H1 (cell line): ENCODE measurements around the gene ROM1. TPM values are rescaled to one million over a fixed set of nuclear protein-coding genes. Genes with fewer than 3 reads are reported as not detected.

Experiments used
- CTCF ChIA-PET: fragments of 300-600 bp; sonication (Branson Sonifier 250); formaldehyde crosslinking; loops from one replicate; lab custom pipeline; 2021; ENCODE audit not compliant: partially characterized antibody; lab: Charles Lee
- POLR2A ChIA-PET: fragments of 300-600 bp; sonication (Branson Sonifier 250); formaldehyde crosslinking; loops from one replicate; lab custom pipeline; 2021; ENCODE audit warnings: inconsistent platforms; ENCODE audit not compliant: partially characterized antibody; lab: Charles Lee
- DNase-seq, 2 experiments: peaks; one replicate each; pipeline versions ENCODE4 v3.0.0 to v3.0.0-alpha.2; 2010 to 2022; ENCODE audit warnings: low spot score in 2 of 2, low read depth in 1 of 2, mixed read lengths in 1 of 2
- FAIRE-seq: peaks from 2 replicates; lab custom pipeline; 2011; peaks lifted over from hg19 to GRCh38; lab: Jason Lieb, UNC
- H2AFZ ChIP-seq: 2 replicates; pipeline ENCODE4 v1.8.1; 2012; ENCODE audit warnings: low read length, inconsistent platforms
- H2AK5ac ChIP-seq: 2 replicates; pipeline ENCODE4 v1.6.1; 2013; ENCODE audit warnings: low read depth, low read length
- H2BK120ac ChIP-seq: replicated peaks from 2 replicates; pipeline ENCODE3; 2013; ENCODE audit warnings: low read depth, low read length, inconsistent platforms
- H2BK12ac ChIP-seq: 2 replicates; pipeline ENCODE4 v1.6.1; 2013; ENCODE audit warnings: low read depth, low read length
- H2BK15ac ChIP-seq: 2 replicates; pipeline ENCODE4 v1.6.1; 2013; ENCODE audit warnings: low read length
- H2BK20ac ChIP-seq: 2 replicates; pipeline ENCODE4 v1.6.1; 2013; ENCODE audit warnings: low read length
- H2BK5ac ChIP-seq: 2 replicates; pipeline ENCODE4 v1.6.1; 2013; ENCODE audit warnings: low read depth, low read length
- H3K14ac ChIP-seq: 2 replicates; pipeline ENCODE4 v1.6.1; 2013; ENCODE audit warnings: inconsistent platforms; ENCODE audit not compliant: insufficient read length
- H3K18ac ChIP-seq: 2 replicates; pipeline ENCODE4 v1.6.1; 2013; ENCODE audit warnings: low read length; ENCODE audit errors: extremely low read depth
- H3K23ac ChIP-seq: 2 replicates; pipeline ENCODE4 v1.6.1; 2013; ENCODE audit warnings: inconsistent platforms; ENCODE audit not compliant: insufficient read length
- H3K23me2 ChIP-seq: 2 replicates; pipeline ENCODE4 v1.6.1; 2013; ENCODE audit warnings: low read depth, low read length
- H3K27ac ChIP-seq: 2 replicates; pipeline ENCODE4 v1.6.1; 2011; ENCODE audit warnings: low read depth, low read length, inconsistent platforms
- H3K27me3 ChIP-seq, 4 experiments: replicated peaks in 1 of 4; 1 replicate in 1 of 4; 2 replicates in 3 of 4; pipeline versions ENCODE4 v1.6.1 to v1.8.1; 2011 to 2013; ENCODE audit warnings: low read length in 3 of 4, mild to moderate bottlenecking in 3 of 4, inconsistent platforms in 2 of 4, mixed read lengths in 2 of 4, moderate library complexity in 1 of 4; ENCODE audit not compliant: control insufficient read depth in 3 of 4, insufficient read depth in 3 of 4; ENCODE audit errors: extremely low read depth in 1 of 4
- H3K36me3 ChIP-seq, 4 experiments: 2 replicates each; pipeline versions ENCODE4 v1.6.1 to v1.8.1; 2011 to 2013; ENCODE audit warnings: mild to moderate bottlenecking in 4 of 4, low read length in 3 of 4, moderate library complexity in 2 of 4, control low read depth in 1 of 4, inconsistent platforms in 1 of 4; ENCODE audit not compliant: insufficient read depth in 4 of 4, control insufficient read depth in 2 of 4
- H3K4ac ChIP-seq: replicated peaks from 2 replicates; pipeline ENCODE3; 2013; ENCODE audit warnings: low read length, low read depth, mixed read lengths, inconsistent platforms; ENCODE audit not compliant: insufficient read length
- H3K4me1 ChIP-seq, 4 experiments: replicated peaks in 1 of 4; 1 replicate in 1 of 4; 2 replicates in 3 of 4; pipeline versions ENCODE4 v1.6.1 to v1.8.1; 2011 to 2013; ENCODE audit warnings: low read length in 3 of 4, inconsistent platforms in 2 of 4, mixed read lengths in 1 of 4; ENCODE audit not compliant: insufficient read depth in 4 of 4, control insufficient read depth in 3 of 4
- H3K4me2 ChIP-seq, 2 experiments: 2 replicates each; pipeline versions ENCODE4 v1.6.1 to v1.8.1; 2011 to 2013; ENCODE audit warnings: low read depth in 2 of 2, low read length in 2 of 2, control low read depth in 1 of 2, inconsistent platforms in 1 of 2, mild to moderate bottlenecking in 1 of 2; ENCODE audit not compliant: insufficient read depth in 1 of 2
- H3K4me3 ChIP-seq, 4 experiments: fragments of 200-600, 300-600 bp in 1 of 4; sonication (generic), shearing (Covaris generic), sonication (Bioruptor Twin) in 1 of 4; 2 replicates each; pipeline versions ENCODE4 v1.5.1 to v1.8.1; 2011 to 2016; ENCODE audit warnings: low read length in 4 of 4, low read depth in 3 of 4, control low read depth in 2 of 4, inconsistent platforms in 2 of 4, mild to moderate bottlenecking in 2 of 4, mixed read lengths in 1 of 4, moderate library complexity in 1 of 4; ENCODE audit not compliant: insufficient read depth in 2 of 4; ENCODE audit errors: extremely low read depth in 1 of 4
- H3K56ac ChIP-seq: replicated peaks from 2 replicates; pipeline ENCODE3; 2013; ENCODE audit warnings: low read depth, mild to moderate bottlenecking, mixed read lengths, low read length, inconsistent platforms; ENCODE audit not compliant: insufficient read length
- H3K79me1 ChIP-seq: 2 replicates; pipeline ENCODE4 v1.6.1; 2013; ENCODE audit warnings: low read depth, low read length, control low read depth
- H3K79me2 ChIP-seq, 2 experiments: 2 replicates each; pipeline versions ENCODE4 v1.6.1 to v1.8.1; 2012 to 2013; ENCODE audit warnings: low read length in 2 of 2, mild to moderate bottlenecking in 2 of 2, inconsistent platforms in 1 of 2; ENCODE audit not compliant: insufficient read depth in 2 of 2, control insufficient read depth in 1 of 2
- H3K9ac ChIP-seq, 4 experiments: replicated peaks in 1 of 4; 1 replicate in 1 of 4; 2 replicates in 3 of 4; pipeline versions ENCODE4 v1.6.1 to v1.8.1; 2011 to 2013; ENCODE audit warnings: low read depth in 3 of 4, low read length in 3 of 4, control low read depth in 2 of 4, mild to moderate bottlenecking in 2 of 4, moderate library complexity in 2 of 4, inconsistent platforms in 1 of 4; ENCODE audit errors: extremely low read depth in 1 of 4
- H3K9me3 ChIP-seq, 2 experiments: 2 replicates each; pipeline versions ENCODE4 v1.6.1 to v1.8.1; 2012 to 2013; ENCODE audit warnings: mild to moderate bottlenecking in 2 of 2, moderate library complexity in 2 of 2, control low read depth in 1 of 2, inconsistent platforms in 1 of 2, low read depth in 1 of 2, low read length in 1 of 2, mixed read lengths in 1 of 2; ENCODE audit not compliant: insufficient read depth in 2 of 2
- H4K20me1 ChIP-seq, 2 experiments: replicated peaks in 1 of 2; 2 replicates each; pipeline versions ENCODE3 to v1.8.1; 2011 to 2013; ENCODE audit warnings: inconsistent platforms in 2 of 2, low read length in 2 of 2, mild to moderate bottlenecking in 1 of 2; ENCODE audit not compliant: insufficient read depth in 2 of 2, control insufficient read depth in 1 of 2
- H4K5ac ChIP-seq: 2 replicates; pipeline ENCODE4 v1.6.1; 2013; ENCODE audit warnings: low read length, low read depth, mixed read lengths, inconsistent platforms; ENCODE audit not compliant: insufficient read length
- H4K8ac ChIP-seq: 2 replicates; pipeline ENCODE4 v1.8.0; 2013; ENCODE audit warnings: mild to moderate bottlenecking, moderate library complexity, low read length, inconsistent platforms; ENCODE audit not compliant: insufficient read depth; ENCODE audit errors: extremely low read depth
- H4K91ac ChIP-seq: replicated peaks from 2 replicates; pipeline ENCODE3; 2013; ENCODE audit warnings: low read length, mixed read lengths, inconsistent platforms; ENCODE audit not compliant: insufficient read length
- CHD1 ChIP-seq: IDR thresholded peaks from 2 replicates; pipeline ENCODE4 v1.6.1; 2012; ENCODE audit warnings: low read depth, low read length, improper control_type of control experiment
- KDM4A ChIP-seq: IDR thresholded peaks from one replicate; pipeline ENCODE4 v1.7.1; 2012; ENCODE audit warnings: low read depth, mild to moderate bottlenecking, moderate library complexity, low read length, inconsistent platforms; ENCODE audit not compliant: severe bottlenecking
- PHF8 ChIP-seq: fragments of 200-600 bp; sonication (generic); conservative IDR thresholded peaks from 2 replicates; pipeline ENCODE4 v1.7.1; 2012; ENCODE audit warnings: low read depth, mild to moderate bottlenecking, inconsistent platforms, low read length, moderate library complexity
- SAP30 ChIP-seq: fragments of 300-600 bp; sonication (generic); IDR thresholded peaks from 2 replicates; pipeline ENCODE4 v1.7.1; 2012; ENCODE audit warnings: low read length, moderate library complexity, mild to moderate bottlenecking, inconsistent platforms; ENCODE audit not compliant: insufficient read depth, insufficient replicate concordance
- SIN3A ChIP-seq, 2 experiments: IDR thresholded peaks in 1 of 2; conservative IDR thresholded peaks in 1 of 2; 2 replicates each; pipeline ENCODE4 v1.6.1; 2011 to 2012; ENCODE audit warnings: low read length in 2 of 2, improper control_type of control experiment in 1 of 2, low read depth in 1 of 2, mild to moderate bottlenecking in 1 of 2
- SP4 ChIP-seq: IDR thresholded peaks from 2 replicates; pipeline ENCODE4 v1.6.1; 2012; ENCODE audit warnings: low read length, inconsistent platforms
- WGBS, 2 experiments: shearing (Covaris generic) in 1 of 2; methylation state at CpG; one replicate each; pipeline versions ENCODE4 v1.1.6 to v1.1.7; 2013 to 2015; ENCODE audit warnings: low lambda C conversion rate in 2 of 2, mixed read lengths in 2 of 2, inconsistent platforms in 1 of 2, low coverage in 1 of 2, missing lambda C conversion rate in 1 of 2; ENCODE audit not compliant: insufficient replicate concordance in 2 of 2, insufficient coverage in 1 of 2, insufficient read length in 1 of 2; ENCODE audit errors: extremely low coverage in 1 of 2, missing lambda C conversion rate in 1 of 2; 5-methylcytosine and 5-hydroxymethylcytosine counted together
- polyA plus RNA-seq, 7 experiments: library from polyadenylated mRNA; depleted of rRNA in 3 of 7; stranded (reverse) in 5 of 7; unstranded in 2 of 7; fragments of >200 nt in 5 of 7; fragments of 200-250 nt in 2 of 7; gene quantifications; 1 replicate in 5 of 7; 2 replicates in 1 of 7; 4 replicates in 1 of 7; pipeline versions ENCODE4 v1.2.1 to v1.2.3, GENCODE V29; 2011 to 2013; ENCODE audit warnings: missing spikeins in 2 of 7, mixed read lengths in 2 of 7
- total RNA-seq: library from RNA; stranded (reverse); fragmentation: NEBNext Ultra II Directional; extraction: Animal tissue kit (Norgen Biotek cat#: 25700); gene quantifications from 2 replicates; pipeline ENCODE4 v1.2.1, GENCODE V29; 2021

Gene ROM1
- total and polyA plus RNA-seq, 2 of the 8 experiments (the other 6 are each of a cell fraction or from before 2014, with no cell fraction given) = 0.86 to 2.2 TPM

GRCh38 chr11:62574363-62575071, 38.5 kb upstream of the ROM1 start:
- POLR2A ChIA-PET = interaction anchor here (0.7 to 20.7 kb wide), 49 partner anchors 8 to 998 kb away, joined by 3 to 336 read pairs (median 4); partner anchors contain the start of genes B3GAT3, BSCL2, C11orf98 and CSKMT
- H4K5ac ChIP-seq = peak overlapping the region; percentile 50
- no peak overlapping the region; the same call in 1 of the 2 replicates for H4K8ac ChIP-seq
- H4K20me1 ChIP-seq = peaks cover 0 to 16% of the 10 kb centered on the region in 2 experiments
- H4K91ac ChIP-seq = peak overlapping the region; percentile 34
- H2BK15ac ChIP-seq = no peak overlapping the region
- peak overlapping the region; percentile 79 to 85 for H3K4me2 ChIP-seq
- no peak for DNase-seq
- H2AK5ac ChIP-seq = no peak overlapping the region
- peak overlapping the region; percentile 57; the same call in 1 of the 2 replicates for H3K27ac ChIP-seq
- TF ChIP-seq PHF8 = peak; percentile 15; the same call in 1 of the 2 replicates
- peak; percentile 19 to 28; a peak in 2 of 4 replicates for TF ChIP-seq SIN3A (conservative IDR thresholded peaks at IDR 0.05 in 1 of 2, IDR thresholded peaks at IDR 0.05 in 1 of 2; ENCODE audit: low read depth in 1 of 2, low read length in 2 of 2)
- peak; percentile 82 for TF ChIP-seq SAP30
- 0 out of 2 replicates have a peak, but pooled peaks have one; percentile 26 for TF ChIP-seq SP4
- TF ChIP-seq CHD1 = no peak
- peak; percentile 47 for TF ChIP-seq KDM4A
- TF ChIP-seq, all 59 proteins: peak for 5
- Histone ChIP-seq H3K23me2 (peaks cover 13% of the 10 kb centered on the region), H2BK12ac (no peak overlapping the region), H3K27me3 (no peaks in the 10 kb centered on the region), H3K79me2 (peaks cover 0 to 39% of the 10 kb centered on the region in 2 experiments), H2AFZ (no peak overlapping the region), H3K56ac (peak overlapping the region; percentile 13), H3K36me3 (peaks cover 28 to 47% (median 41%) of the 10 kb centered on the region in 4 experiments), H3K9ac (peak overlapping the region; percentile 66 to 86 (median 81)), H3K18ac (peak overlapping the region; percentile 25), H3K4me3 (peak overlapping the region; percentile 50 to 93 (median 84)), H3K9me3 (no peaks in the 10 kb centered on the region), H3K14ac (no peak overlapping the region), H2BK5ac (no peak overlapping the region), H2BK20ac (no peak overlapping the region), H3K4ac (peak overlapping the region; percentile 65), H2BK120ac (no peak overlapping the region), H3K4me1 (peaks cover 0 to 11% (median 7%) of the 10 kb centered on the region in 4 experiments; a peak in 4 of 7 replicates), H3K23ac (no peak overlapping the region), H3K79me1 (0 out of 2 replicates have a peak, but pooled peaks cover 4% of the 10 kb centered on the region)
- CTCF ChIA-PET = interaction anchor here (0.6 to 1.9 kb wide), 16 partner anchors 11 to 190 kb away, joined by 3 to 11 read pairs (median 4); partner anchors contain the start of genes EML3 and MTA2
- no peak for FAIRE-seq
- WGBS, 2 experiments = 21% methylated on average over 33 of the region's 33 CpGs; no CpG with 5 or more reads in 1 of the 2 experiments
